NT2/D1 (cell line): Measurements from ENCODE around the gene RNGTT.

Source experiments
- SUZ12 ChIP-seq: IDR thresholded peaks from 2 replicates; pipeline ENCODE4 v1.6.1; 2011; ENCODE audit not compliant: insufficient read length, insufficient read depth; ENCODE audit errors: extremely low read depth
- ZNF274 ChIP-seq: IDR thresholded peaks from 2 replicates; pipeline ENCODE4 v1.6.1; 2011; ENCODE audit warnings: mild to moderate bottlenecking, low read depth, low read length

- TF ChIP-seq ZNF274 (no peak), SUZ12 (no peak)
Observed at GRCh38 chr6:88650979-88651378, 312.4 kb downstream of the RNGTT start.
